Stimulated activated CD4-positive, alpha-beta T cell treated with anti-CD3 and anti-CD28 coated beads, TNF-alpha, amount 100 ng/mL, for 4 hours (primary cell): ENCODE results near the gene NPC2.
"Not testable (repeated sequence)": the region's sequence is repeated elsewhere in the genome, so short reads cannot be mapped to it uniquely, and the experiment has no call there.

Experiments
- DNase-seq, 3 experiments: peaks; one replicate each; pipeline ENCODE4 v3.0.0-alpha.2; 2020; ENCODE audit warnings: low read depth in 3 of 3

The NPC2 gene

GRCh38 chr14:74469548-74470518 lies 23.3 kb downstream of the NPC2 start:
- no peak for DNase-seq

DNA sequence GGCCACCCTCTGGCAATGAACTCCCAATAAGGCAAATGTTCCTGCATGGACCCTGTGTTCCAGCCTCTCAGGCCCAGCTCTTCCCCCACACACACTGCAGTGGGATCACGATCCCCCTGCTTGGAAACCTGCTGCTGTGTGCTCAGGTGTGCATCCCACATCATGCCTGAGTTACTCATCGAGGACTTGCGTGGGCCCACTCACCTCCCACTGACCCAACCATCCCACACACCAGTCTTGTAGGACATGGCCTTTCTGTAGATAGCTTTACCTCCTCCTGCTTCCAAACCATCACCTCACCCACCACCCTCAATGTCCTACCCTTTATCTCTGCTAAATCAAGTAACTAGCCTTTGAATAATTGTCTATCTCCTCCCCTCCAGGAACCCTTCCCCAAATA lies 24.6 kb downstream of the NPC2 start:
- no peak for DNase-seq

GRCh38 chr14:74465335-74465734 lies 27.8 kb downstream of the NPC2 start:
- no peak for DNase-seq

DNA sequence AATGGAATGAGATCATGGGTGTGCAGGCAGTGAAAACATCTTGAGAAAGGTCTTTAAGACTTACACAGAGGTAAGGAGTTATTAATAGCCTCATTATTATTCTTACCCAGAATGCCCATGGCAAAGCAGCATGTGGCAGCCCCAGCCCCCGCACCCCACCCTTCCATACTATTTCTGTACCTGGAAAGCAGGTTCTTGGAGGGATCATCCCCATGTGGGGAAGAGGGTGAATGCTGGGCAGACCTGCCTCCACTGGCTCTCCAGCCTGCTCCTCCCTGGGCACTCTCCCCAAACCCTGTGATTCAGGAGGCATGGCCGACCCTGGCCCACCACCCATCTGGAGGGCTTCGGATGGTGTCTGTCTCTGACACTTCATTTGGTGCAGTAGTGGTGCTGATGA lies 28.3 kb downstream of the NPC2 start:
- DNase-seq: no peak

DNA sequence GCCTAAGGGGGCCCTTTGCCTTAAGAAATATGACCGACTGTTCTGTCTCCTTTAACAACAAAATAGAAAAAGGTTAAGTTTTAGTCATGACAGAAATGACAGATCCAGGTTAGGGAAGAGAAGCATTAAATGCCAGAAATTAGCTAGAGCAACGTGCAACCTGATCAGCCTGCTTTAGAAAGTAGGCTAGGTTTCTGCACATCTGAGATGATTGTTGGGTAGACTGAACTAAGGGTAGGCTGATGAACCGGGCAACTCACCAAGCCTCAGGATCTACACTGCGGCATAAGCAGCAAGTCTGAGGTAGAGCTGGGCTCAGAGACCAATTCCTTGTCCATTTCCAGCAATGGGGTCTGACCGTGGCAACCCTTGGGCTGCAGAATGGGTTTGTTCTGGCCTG lies 29.4 kb downstream of the NPC2 start:
- no peak for DNase-seq

DNA sequence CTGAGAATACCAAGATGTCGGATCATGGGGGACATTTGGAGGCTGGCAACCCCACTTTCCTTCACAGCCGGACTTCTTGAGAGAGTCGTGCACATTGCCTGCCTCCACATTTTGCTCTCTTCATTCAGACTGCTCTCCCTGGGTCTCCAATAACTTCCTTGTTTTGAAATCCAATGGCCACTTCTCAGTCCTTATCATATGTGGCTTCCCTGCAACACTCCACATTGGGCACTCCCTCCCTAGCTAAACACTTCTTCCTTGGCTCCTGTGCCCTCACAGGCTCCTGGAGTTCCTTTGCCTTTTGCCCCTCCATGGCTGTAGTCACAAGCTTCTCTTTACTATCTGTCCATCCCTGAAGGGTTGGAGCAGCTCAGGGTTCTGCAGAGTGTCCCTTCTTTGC lies 30.1 kb downstream of the NPC2 start:
- no peak for DNase-seq

DNA sequence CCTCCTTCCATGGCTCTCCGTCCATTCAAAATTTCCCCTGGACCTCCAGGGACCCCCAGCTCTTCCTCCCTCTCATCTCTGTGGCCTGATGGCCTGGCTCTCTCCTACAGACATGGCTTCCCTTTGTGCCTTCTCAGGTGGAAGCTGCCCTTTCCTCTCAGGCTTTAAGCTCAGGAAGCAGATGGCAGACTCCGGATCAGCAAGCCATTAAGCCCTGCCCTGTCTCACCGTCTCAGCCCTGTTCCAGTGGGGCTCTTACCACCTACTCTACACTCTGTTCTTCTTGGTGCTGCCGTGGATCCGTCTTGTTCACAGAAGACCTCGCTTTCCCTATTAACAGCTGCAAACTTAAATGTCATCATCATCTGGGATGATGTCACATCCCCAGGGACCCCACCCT lies 33.1 kb downstream of the NPC2 start:
- DNase-seq: no peak

DNA sequence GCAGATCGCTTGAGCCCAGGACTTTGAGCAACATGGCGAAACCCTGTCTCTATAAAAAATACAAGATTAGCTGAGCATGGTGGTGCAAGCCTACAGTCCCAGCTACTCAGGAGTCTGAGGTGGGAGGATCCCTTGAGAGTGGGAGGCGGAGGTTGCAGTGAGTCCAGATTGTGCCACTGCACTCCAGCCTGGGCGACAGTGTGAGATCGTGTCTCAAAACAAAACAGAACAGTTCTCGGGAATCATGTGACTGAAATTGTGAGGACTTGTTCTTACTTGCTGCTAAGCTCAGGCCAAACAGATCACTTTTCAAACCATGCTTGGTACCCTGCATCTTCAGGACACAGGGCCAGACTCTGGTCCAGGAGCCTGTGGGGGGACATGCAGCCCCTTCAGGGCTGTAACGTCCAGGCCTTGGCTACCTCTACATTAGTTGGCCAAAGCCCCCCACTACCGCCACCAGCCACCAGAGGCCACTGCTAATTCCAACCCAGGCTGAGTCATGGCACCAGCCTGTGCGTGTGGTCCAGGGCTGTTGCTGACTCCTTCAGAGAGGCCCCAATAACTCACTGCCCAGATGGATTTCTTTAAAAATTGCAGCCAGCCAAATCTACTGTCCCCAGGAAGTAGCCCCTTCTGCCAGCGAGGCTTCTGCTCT lies 33.7 kb downstream of the NPC2 start:
- DNase-seq: no peak

- DNase-seq: no peak
Measured at GRCh38 chr14:74457565-74457895, 35.6 kb downstream of the NPC2 start.

DNA sequence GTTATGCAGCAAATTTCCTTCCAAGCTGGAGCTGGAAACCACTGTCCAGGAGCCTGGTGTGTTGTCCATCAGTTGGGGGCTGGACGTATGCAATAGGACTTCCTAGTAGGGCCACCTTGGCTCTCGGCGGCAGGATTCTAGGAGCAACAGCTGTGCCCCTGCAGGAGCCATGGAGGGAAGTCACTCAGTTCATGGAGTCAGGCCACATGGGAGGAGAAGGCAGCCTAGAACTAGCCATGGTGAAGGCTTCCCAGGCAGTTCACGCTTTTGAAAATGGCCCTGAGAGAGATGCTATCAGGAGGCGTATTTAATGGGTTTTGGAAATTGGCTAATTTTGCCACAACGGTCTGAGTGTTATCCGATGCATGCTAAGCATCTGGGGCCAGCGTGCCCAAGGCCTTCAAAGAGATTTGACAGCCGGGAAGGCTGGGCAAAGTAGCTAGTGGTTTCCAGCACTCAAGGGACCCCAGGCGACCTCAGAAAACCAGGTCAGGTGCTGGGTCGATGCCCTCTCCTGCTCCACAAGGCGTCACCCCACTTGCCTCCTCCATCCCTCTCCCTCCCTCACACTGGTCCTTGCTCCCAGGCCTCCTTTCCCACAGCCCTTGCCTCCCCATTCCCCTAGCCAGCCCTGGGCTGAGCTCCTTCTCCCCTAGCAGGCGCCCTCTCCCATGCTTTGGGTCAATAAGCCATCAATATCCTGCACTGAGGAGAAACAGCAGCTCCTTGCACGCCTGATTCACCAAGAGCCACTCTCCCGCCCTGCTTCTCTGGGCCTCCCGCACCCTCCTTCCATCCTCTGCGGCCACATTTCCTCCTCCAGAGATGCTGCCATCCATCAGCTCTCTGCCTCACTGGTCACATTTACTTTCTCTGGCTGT lies 36.2 kb downstream of the NPC2 start:
- no peak for DNase-seq

DNA sequence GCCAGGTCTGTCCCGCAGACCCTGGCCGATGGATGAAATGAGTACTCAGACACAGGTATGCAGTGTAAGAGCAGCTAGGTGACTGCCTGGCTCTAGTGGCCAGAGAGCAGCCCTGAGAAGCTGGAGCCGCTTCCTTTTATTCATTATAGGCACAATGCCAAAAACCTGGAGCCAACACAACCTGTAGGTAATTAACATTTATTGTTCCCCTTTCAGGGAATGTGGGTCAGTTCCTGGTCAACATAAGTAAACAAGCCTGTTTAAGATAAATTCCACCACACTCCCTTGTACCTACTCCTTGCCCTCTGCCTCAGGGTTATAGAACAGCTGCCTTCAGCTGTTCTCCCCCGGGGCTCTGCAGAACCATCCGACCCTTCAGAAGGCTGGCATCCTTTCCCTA lies 38.7 kb downstream of the NPC2 start:
- not testable (repeated sequence) for DNase-seq

DNA sequence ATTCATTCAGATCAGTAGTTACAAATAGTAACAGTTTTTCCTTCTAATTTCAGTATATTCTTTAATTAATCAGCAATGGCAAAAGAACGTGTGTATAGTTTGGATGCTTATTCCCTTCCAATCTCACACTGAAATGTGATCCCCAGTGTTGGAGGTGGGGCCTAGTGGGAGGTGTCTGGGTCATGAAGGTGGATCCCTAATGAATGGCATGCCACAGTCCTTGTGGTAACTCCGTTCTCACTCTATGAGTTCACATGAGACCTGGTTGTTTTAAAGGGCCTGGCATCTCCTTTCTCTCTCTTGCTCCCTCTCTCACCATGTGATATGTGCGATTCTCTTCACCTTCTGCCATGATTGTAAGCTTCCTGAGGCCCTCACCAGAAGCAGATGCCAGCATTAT lies 48.2 kb downstream of the NPC2 start:
- no peak for DNase-seq

DNA sequence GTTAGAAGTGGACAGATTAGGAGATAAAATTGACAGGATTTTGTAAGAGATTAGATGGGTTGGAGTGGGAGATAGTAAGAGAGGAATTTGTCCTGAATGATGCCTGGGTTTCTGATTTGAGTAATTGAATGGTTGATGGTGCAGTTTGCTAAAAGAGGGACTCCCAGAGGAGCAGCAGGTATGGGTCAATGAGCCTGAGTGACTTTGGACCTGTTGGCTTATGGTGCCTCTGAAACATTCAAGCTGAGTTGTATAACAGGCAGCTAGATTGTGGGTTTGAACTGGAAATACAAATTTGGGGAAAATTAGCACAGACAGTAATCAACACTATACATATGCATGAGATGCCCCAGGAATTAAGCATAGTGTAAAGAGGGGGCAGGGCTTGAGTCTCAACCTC lies 50.3 kb downstream of the NPC2 start:
- DNase-seq: no peak

DNA sequence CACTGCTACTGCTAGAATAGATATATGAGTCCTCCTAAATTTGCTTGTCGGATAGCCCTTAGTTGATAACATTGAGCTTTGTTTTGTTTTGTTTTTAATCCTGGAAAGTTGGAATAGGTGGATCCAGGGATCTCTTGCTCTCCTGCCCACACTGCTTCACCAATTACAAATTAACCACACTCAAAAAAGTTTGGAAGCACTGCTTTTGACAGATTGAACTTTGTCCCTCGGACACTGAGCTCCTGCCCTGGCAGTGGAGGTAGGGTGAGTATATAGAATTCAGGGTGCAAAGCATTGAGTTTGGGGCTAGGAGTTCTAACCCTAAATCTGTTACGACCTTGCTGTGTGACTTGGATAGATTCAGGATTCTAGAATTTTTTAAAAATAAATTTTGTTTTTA lies 52.0 kb downstream of the NPC2 start:
- no peak for DNase-seq

DNA sequence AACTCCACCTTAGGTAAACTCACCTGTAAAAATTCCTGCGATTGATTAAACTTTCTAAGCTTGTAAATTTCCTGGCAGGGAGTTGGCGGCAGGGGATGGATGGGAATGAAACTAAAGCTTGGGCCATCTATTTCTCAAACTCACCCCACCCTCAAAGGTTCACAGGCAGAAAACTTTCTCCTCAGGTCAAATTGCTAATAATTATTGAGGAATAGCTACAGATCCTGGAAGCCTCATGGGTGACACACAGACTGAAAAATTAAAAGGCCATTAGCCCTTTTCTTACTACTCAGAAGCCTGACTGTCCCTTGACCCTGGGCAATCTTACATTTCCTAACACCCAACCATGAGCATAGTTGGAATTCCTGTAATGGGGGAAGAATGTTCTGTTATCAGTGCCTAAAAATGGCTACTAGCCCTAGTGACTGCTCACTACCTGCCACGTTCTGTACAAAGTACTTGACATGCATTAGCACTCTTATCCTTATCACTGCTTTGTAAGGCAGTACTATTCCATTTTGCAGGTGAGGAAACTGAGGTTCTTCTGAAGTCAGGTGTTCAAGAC lies 54.7 kb downstream of the NPC2 start:
- no peak for DNase-seq

DNA sequence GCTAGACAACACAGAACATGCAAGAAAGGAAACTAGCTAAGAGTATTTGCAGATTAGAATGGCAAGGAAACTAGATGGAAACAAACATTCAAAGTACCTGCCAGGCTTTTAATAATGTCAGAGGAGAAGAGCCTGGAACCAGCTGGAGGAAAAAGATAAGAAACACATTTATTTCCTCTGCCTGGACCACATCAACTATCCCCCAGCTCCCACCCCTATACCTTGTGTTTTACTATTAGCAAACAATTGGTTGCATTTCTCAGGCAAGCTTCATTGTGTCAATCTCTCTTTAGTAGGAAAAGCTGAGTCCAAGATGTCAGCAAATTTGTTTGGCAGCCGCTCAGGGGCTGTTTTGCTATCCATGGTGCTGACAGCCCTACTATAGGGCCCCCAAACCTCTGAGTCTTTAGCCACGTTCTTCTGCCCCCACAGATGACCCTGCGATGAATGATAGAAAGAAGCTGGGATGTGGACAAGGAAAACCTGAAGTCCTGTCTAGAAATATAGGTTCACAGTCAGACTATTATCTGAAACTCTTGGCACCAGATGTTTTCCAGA lies 55.5 kb downstream of the NPC2 start:
- no peak for DNase-seq

GRCh38 chr14:74434294-74434693 lies 58.8 kb downstream of the NPC2 start:
- DNase-seq: no peak

DNA sequence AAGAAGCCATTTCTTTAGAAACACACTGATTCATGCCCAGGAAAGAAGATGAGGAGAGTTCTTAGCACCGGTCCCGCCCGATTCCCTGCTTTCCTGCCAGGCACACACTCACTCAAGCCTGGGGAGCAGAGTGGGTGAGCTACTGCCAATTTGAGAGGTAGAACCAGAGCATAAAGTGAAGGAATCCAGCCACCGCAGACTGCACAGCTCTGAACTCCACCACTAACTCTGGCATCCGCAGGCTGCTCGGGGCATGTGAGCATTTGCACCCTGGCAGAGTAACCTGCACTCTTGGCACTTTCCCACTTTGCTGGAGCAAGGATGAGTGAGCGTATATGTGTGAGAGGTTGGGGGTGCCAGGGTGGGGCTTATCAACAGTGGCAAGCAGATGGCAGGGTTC lies 63.1 kb downstream of the NPC2 start:
- no peak for DNase-seq
